ENCODE data around the gene PLEKHG4. TPM values are rescaled to one million over a fixed set of nuclear protein-coding genes. Genes with fewer than 3 reads are reported as not detected.

PLEKHG4 gene
- total and polyA plus RNA-seq, 9 donors, result 5.1 to 38.6 (median 27.6) TPM

- 90 to 95% (median 91%) methylated on average over 15 to 17 of the region's 17 CpGs for WGBS, 3 donors
- TF ChIP-seq POLR2A (IDR thresholded peaks at IDR 0.05) (no peak), EP300 (IDR thresholded peaks at IDR 0.05) (no peak), CTCF (IDR thresholded peaks at IDR 0.05) (no peak)
- DNase-seq, result peak in 1 of 5 donors; percentile 19
- Histone ChIP-seq H3K4me3 (no peak overlapping the region), H3K27me3 (no peaks in the 10 kb centered on the region), H3K36me3 (no peaks in the 10 kb centered on the region), H3K4me1 (ENCODE audit: insufficient read depth) (no peaks in the 10 kb centered on the region), H3K9me3 (no peaks in the 10 kb centered on the region), H3K27ac (no peak overlapping the region)
- intact Hi-C loops (cut with DNase I), result loop anchor here in 1 of 4 donors (10.0 kb wide), 1 partner anchor 159 kb away; the partner anchor contains the start of gene ZDHHC1
These were observed 23.6 kb upstream of the PLEKHG4 start for GRCh38 chr16:67255553-67256221.

GRCh38 chr16:67256701-67257230, 22.6 kb upstream of the PLEKHG4 start:
- DNase-seq, result peak in 1 of 5 donors; percentile 6
- H3K36me3 ChIP-seq, result no peaks in the 10 kb centered on the region
- H3K9me3 ChIP-seq, result no peaks in the 10 kb centered on the region
- no peak overlapping the region for H3K4me3 ChIP-seq
- no peak overlapping the region for H3K27ac ChIP-seq
- H3K4me1 ChIP-seq (ENCODE audit: insufficient read depth), result no peaks in the 10 kb centered on the region
- TF ChIP-seq POLR2A (IDR thresholded peaks at IDR 0.05), result no peak
- TF ChIP-seq EP300 (IDR thresholded peaks at IDR 0.05), result no peak
- no peak for TF ChIP-seq CTCF (IDR thresholded peaks at IDR 0.05)
- intact Hi-C loops (cut with DNase I), result loop anchor here in 1 of 4 donors (10.0 kb wide), 1 partner anchor 158 kb away; the partner anchor contains the start of gene ZDHHC1
- no peaks in the 10 kb centered on the region for H3K27me3 ChIP-seq
- WGBS, 3 donors, result 96 to 97% (median 97%) methylated on average over 11 of the region's 11 CpGs

- DNase-seq, result peak in 1 of 5 donors; percentile 14
- no peaks in the 10 kb centered on the region for H3K36me3 ChIP-seq
These were observed 21.7 kb upstream of the PLEKHG4 start for GRCh38 chr16:67257486-67258160.

More at GRCh38 chr16:67257486-67258160, 21.7 kb upstream of the PLEKHG4 start:
- WGBS, 3 donors, result 69 to 76% (median 74%) methylated on average over 4 of the region's 4 CpGs
- intact Hi-C loops (cut with DNase I), result loop anchor here in 1 of 4 donors (10.0 kb wide), 1 partner anchor 157 kb away; the partner anchor contains the start of gene ZDHHC1
- H3K27me3 ChIP-seq, result no peaks in the 10 kb centered on the region
- no peak for TF ChIP-seq EP300 (IDR thresholded peaks at IDR 0.05)
- TF ChIP-seq POLR2A (IDR thresholded peaks at IDR 0.05), result no peak
- no peak for TF ChIP-seq CTCF (IDR thresholded peaks at IDR 0.05)
- H3K9me3 ChIP-seq, result no peaks in the 10 kb centered on the region
- no peaks in the 10 kb centered on the region for H3K4me1 ChIP-seq (ENCODE audit: insufficient read depth)
- no peak overlapping the region for H3K4me3 ChIP-seq
- no peak overlapping the region for H3K27ac ChIP-seq

All from ovary (tissue), 9 donors.